HG03103 (cell line): ENCODE data around the gene FOXO3.

Source experiments
- ATAC-seq: cut with Tn5 transposase; IDR thresholded peaks from one replicate; pipeline ENCODE4 v1.9.1; 2021; ENCODE audit warnings: low read depth; ENCODE audit not compliant: unreplicated experiment

The FOXO3 gene

GRCh38 chr6:108625581-108625980 lies 64.9 kb downstream of the FOXO3 start:
- ATAC-seq, result no peak

- ATAC-seq, result no peak
Observed at GRCh38 chr6:108626777-108627176, 66.1 kb downstream of the FOXO3 start.

- no peak for ATAC-seq
Observed at GRCh38 chr6:108627692-108628550, 67.2 kb downstream of the FOXO3 start.

- ATAC-seq, result no peak
Observed at GRCh38 chr6:108630050-108630714, 69.5 kb downstream of the FOXO3 start.

GRCh38 chr6:108632441-108632840 lies 71.7 kb downstream of the FOXO3 start:
- ATAC-seq, result no peak

- no peak for ATAC-seq
Observed at GRCh38 chr6:108633436-108633835, 72.7 kb downstream of the FOXO3 start.

- ATAC-seq, result no peak
Observed at GRCh38 chr6:108635505-108636226, 74.9 kb downstream of the FOXO3 start.

GRCh38 chr6:108637963-108638362 lies 77.2 kb downstream of the FOXO3 start:
- ATAC-seq, result no peak

GRCh38 chr6:108638993-108639392 lies 78.3 kb downstream of the FOXO3 start:
- no peak for ATAC-seq

- no peak for ATAC-seq
Observed at GRCh38 chr6:108640104-108640503, 79.4 kb downstream of the FOXO3 start.

- ATAC-seq, result no peak
Observed at GRCh38 chr6:108643184-108643583, 82.5 kb downstream of the FOXO3 start.

- no peak for ATAC-seq
Observed at GRCh38 chr6:108644252-108644651, 83.5 kb downstream of the FOXO3 start.

GRCh38 chr6:108648191-108648590 lies 87.5 kb downstream of the FOXO3 start:
- ATAC-seq, result no peak

- no peak for ATAC-seq
Observed at GRCh38 chr6:108650325-108650724, 89.6 kb downstream of the FOXO3 start.

GRCh38 chr6:108650781-108651180 lies 90.1 kb downstream of the FOXO3 start:
- no peak for ATAC-seq

- ATAC-seq, result no peak
Observed at GRCh38 chr6:108651340-108652227, 90.9 kb downstream of the FOXO3 start.

GRCh38 chr6:108652375-108652774 lies 91.7 kb downstream of the FOXO3 start:
- ATAC-seq, result no peak

GRCh38 chr6:108653949-108654348 lies 93.2 kb downstream of the FOXO3 start:
- no peak for ATAC-seq

GRCh38 chr6:108654465-108655106 lies 93.9 kb downstream of the FOXO3 start:
- no peak for ATAC-seq
